GM20431 (cell line): ENCODE results near the gene TMEM131.

ENCODE experiments used
- in situ Hi-C: fragments of 300-500 bp; cut with MseI, MboI; formaldehyde crosslinking; loops from one replicate; pipeline ENCODE4 v1.15.0; 2020; ENCODE audit warnings: low sequenced_read_pairs; ENCODE audit not compliant: unreplicated experiment

Gene TMEM131

GRCh38 chr2:97733341-97734035, 262.3 kb downstream of the TMEM131 start:
- in situ Hi-C loops: no loop called here

- in situ Hi-C loops: no loop called here
Measured at GRCh38 chr2:97732436-97733340, 263.1 kb downstream of the TMEM131 start.

GRCh38 chr2:97731274-97732020, 264.3 kb downstream of the TMEM131 start:
- in situ Hi-C loops: no loop called here

GRCh38 chr2:97730245-97730644, 265.5 kb downstream of the TMEM131 start:
- in situ Hi-C loops: no loop called here

- in situ Hi-C loops: no loop called here
Measured at GRCh38 chr2:97728091-97728731, 267.5 kb downstream of the TMEM131 start.

GRCh38 chr2:97727296-97727695, 268.5 kb downstream of the TMEM131 start:
- in situ Hi-C loops: no loop called here

- in situ Hi-C loops: no loop called here
Measured at GRCh38 chr2:97726261-97727064, 269.3 kb downstream of the TMEM131 start.

- in situ Hi-C loops: no loop called here
Measured at GRCh38 chr2:97724946-97725688, 270.6 kb downstream of the TMEM131 start.

- in situ Hi-C loops: no loop called here
Measured at GRCh38 chr2:97724501-97724900, 271.2 kb downstream of the TMEM131 start.

- in situ Hi-C loops: no loop called here
Measured at GRCh38 chr2:97724073-97724410, 271.7 kb downstream of the TMEM131 start.

- in situ Hi-C loops: no loop called here
Measured at GRCh38 chr2:97723156-97724072, 272.3 kb downstream of the TMEM131 start.

- in situ Hi-C loops: no loop called here
Measured at GRCh38 chr2:97722227-97722626, 273.5 kb downstream of the TMEM131 start.

- in situ Hi-C loops: no loop called here
Measured at GRCh38 chr2:97720746-97721145, 275.0 kb downstream of the TMEM131 start.

- in situ Hi-C loops: no loop called here
Measured at GRCh38 chr2:97719362-97720155, 276.2 kb downstream of the TMEM131 start.

- in situ Hi-C loops: no loop called here
Measured at GRCh38 chr2:97718942-97719341, 276.8 kb downstream of the TMEM131 start.

- in situ Hi-C loops: no loop called here
Measured at GRCh38 chr2:97718051-97718882, 277.5 kb downstream of the TMEM131 start.
